RWPE1 (cell line): ENCODE data around the gene GRM8.

Experiments
- CTCF ChIA-PET: fragments of 350-600 bp; sonication (Branson Sonifier 250); formaldehyde crosslinking; extraction: SDS; loops from one replicate; lab custom pipeline; 2021; lab: Yijun Ruan, JAX
- POLR2A ChIA-PET: fragments of 400-600 bp; formaldehyde crosslinking; extraction: SDS; loops from one replicate; lab custom pipeline; 2020; ENCODE audit warnings: antibody characterized with exemption; ENCODE audit not compliant: low non-redundant PET; lab: Yijun Ruan, JAX
- DNase-seq: peaks from one replicate; pipeline ENCODE4 v3.0.0; 2012; ENCODE audit warnings: low spot score
- H3K27ac ChIP-seq: fragments of 450-650 bp; 2 replicates; pipeline ENCODE4 v1.5.1; 2017
- CTCF ChIP-seq: fragments of 450-650 bp; conservative IDR thresholded peaks from 2 replicates; pipeline ENCODE4 v1.5.1; 2017; ENCODE audit warnings: low read depth, mild to moderate bottlenecking

Gene GRM8

GRCh38 chr7:126799541-126799940 is 453.2 kb downstream of the GRM8 start:
- ChIA-PET POLR2A (no interaction called here), CTCF (no interaction called here)
- H3K27ac ChIP-seq = no peak overlapping the region
- no peak for TF ChIP-seq CTCF
- DNase-seq = no peak

GRCh38 chr7:126792521-126792920 is 460.2 kb downstream of the GRM8 start:
- no peak overlapping the region for H3K27ac ChIP-seq
- POLR2A ChIA-PET = no interaction called here
- CTCF ChIA-PET = no interaction called here
- no peak for TF ChIP-seq CTCF
- DNase-seq = no peak

- no peak for TF ChIP-seq CTCF
- CTCF ChIA-PET = no interaction called here
- H3K27ac ChIP-seq = no peak overlapping the region
- POLR2A ChIA-PET = no interaction called here
- DNase-seq = no peak
These were observed 461.4 kb downstream of the GRM8 start for GRCh38 chr7:126791306-126791705.

GRCh38 chr7:126790763-126791162 is 462.0 kb downstream of the GRM8 start:
- ChIA-PET POLR2A (no interaction called here), CTCF (no interaction called here)
- no peak for TF ChIP-seq CTCF
- no peak for DNase-seq
- no peak overlapping the region for H3K27ac ChIP-seq

- no peak for DNase-seq
- CTCF ChIA-PET = no interaction called here
These were observed 469.1 kb downstream of the GRM8 start for GRCh38 chr7:126783613-126784012.

GRCh38 chr7:126780993-126781392 is 471.7 kb downstream of the GRM8 start:
- POLR2A ChIA-PET = no interaction called here
- no peak for DNase-seq

More at GRCh38 chr7:126783613-126784012, 469.1 kb downstream of the GRM8 start:
- TF ChIP-seq CTCF = no peak
- POLR2A ChIA-PET = no interaction called here
- no peak overlapping the region for H3K27ac ChIP-seq

More at GRCh38 chr7:126780993-126781392, 471.7 kb downstream of the GRM8 start:
- CTCF ChIA-PET = interaction anchor here (0.6 kb wide), 1 partner anchor 1429 kb away, joined by 3 read pairs; no protein-coding TSS in a partner anchor
- H3K27ac ChIP-seq = no peak overlapping the region
- no peak for TF ChIP-seq CTCF
